ENCODE results near the gene KBTBD2.
"Not testable (repeated sequence)": the region's sequence is repeated elsewhere in the genome, so short reads cannot be mapped to it uniquely, and the experiment has no call there.

KBTBD2 gene

DNA sequence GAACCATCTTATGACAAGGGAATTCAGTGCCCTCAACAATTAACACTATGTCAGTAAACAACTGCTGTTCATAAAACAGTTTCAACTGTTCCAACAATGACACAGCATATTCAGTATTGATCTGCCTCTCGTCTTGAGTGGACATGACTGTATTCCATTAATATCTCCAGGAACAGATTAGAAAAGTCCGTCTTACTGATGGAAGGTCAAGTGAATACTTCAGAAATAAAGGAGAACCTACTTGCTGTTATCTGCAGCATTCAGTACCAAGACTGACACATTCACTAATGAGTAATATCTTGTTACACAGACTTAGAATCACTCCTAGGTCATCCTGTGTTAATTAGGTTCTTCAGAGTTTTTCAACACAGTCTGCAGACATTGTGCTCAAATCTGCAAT, 12.1 kb downstream of the KBTBD2 start:
- Mint-ChIP-seq H3K9me3 (no peaks in the 10 kb centered on the region), H3K4me3 (peak overlapping the region; percentile 9), H3K36me3 (peaks cover 7% of the 10 kb centered on the region), H3K4me1 (peaks cover 77% of the 10 kb centered on the region), H3K27ac (peak overlapping the region; percentile 24), H3K27me3 (no peaks in the 10 kb centered on the region)

DNA sequence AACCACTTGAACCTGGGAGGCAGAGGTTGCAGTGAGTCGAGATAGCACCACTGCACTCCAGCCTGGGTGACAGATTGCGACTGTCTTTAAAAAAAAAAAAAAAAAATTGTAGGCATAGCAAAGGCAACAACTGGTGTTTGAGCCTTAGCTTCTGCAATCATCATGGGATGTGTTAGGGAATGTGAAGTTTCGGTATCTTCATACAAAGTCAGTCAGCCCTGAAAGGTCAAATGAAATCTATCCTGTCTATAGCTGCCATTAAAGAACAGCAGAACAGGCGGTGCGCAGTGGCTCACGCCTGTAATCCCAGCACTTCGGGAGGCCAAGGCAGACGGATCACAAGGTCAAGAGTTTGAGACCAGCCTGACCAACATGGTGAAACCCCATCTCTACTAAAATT, 13.5 kb downstream of the KBTBD2 start:
- not testable (repeated sequence) for H3K36me3 Mint-ChIP-seq, H3K27me3 Mint-ChIP-seq, H3K4me3 Mint-ChIP-seq, H3K9me3 Mint-ChIP-seq
- peaks cover 66% of the 10 kb centered on the region for H3K4me1 Mint-ChIP-seq
- peak overlapping the region; percentile 65 for H3K27ac Mint-ChIP-seq

DNA sequence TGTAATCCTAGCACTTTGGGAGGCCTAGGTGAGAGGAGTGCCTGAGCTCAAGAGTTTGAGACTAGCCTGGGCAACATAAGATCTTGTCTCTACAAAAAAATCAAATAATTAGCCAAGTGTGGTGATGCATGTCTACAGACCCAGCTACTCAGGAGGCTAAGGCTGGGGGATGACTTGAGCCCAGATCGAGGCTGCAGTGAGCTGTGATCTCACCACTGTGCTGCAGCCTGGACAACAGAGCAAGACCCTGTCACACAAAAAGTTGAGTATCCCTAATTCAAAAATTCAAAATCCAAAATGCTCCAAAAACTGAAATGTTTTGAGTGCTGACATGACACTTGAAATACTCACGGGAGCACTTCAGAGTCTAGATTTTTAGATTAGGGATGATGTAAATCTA, 19.1 kb downstream of the KBTBD2 start:
- peaks cover 45% of the 10 kb centered on the region for H3K4me1 Mint-ChIP-seq
- no peaks in the 10 kb centered on the region for H3K27me3 Mint-ChIP-seq
- H3K36me3 Mint-ChIP-seq = peaks cover 30% of the 10 kb centered on the region
- no peaks in the 10 kb centered on the region for H3K9me3 Mint-ChIP-seq
- H3K4me3 Mint-ChIP-seq = no peak overlapping the region
- H3K27ac Mint-ChIP-seq = no peak overlapping the region

DNA sequence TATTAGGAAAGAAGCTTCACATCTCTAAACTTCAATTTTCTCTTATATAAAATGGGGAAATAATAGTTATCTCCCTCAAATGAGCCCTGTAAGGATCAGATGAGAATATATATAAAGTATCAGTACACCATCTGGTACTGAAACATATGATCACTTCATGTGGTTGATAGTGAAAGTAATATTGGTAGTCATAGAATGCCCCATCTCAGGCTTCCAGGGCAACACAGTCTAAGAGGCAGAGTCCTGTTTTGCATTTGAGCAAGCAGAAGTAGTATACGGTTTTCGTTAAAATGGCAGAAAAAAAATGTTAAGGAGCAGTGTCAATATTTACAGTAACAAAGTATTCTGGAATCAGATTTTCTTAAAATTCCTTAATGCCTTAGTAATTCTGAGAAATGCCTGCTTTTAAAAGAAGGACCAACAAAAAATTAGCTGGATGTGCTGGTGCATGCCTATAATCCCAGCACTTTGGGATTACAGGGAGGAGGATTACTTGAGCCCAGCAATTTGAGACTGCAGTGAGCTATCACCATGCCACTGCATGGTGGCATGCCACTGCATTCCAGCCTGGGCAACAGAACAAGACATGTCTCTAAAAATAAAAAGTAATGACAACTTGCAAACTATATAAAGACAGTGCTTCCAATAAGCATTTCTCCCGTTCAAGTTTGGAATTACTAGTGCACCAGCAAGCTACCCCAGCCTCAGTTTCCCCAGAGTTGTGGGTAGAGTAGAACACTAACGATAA, 19.8 kb downstream of the KBTBD2 start:
- H3K27ac Mint-ChIP-seq = no peak overlapping the region
- H3K36me3 Mint-ChIP-seq = peaks cover 32% of the 10 kb centered on the region
- no peaks in the 10 kb centered on the region for H3K9me3 Mint-ChIP-seq
- peaks cover 41% of the 10 kb centered on the region for H3K4me1 Mint-ChIP-seq
- no peak overlapping the region for H3K4me3 Mint-ChIP-seq
- H3K27me3 Mint-ChIP-seq = no peaks in the 10 kb centered on the region

DNA sequence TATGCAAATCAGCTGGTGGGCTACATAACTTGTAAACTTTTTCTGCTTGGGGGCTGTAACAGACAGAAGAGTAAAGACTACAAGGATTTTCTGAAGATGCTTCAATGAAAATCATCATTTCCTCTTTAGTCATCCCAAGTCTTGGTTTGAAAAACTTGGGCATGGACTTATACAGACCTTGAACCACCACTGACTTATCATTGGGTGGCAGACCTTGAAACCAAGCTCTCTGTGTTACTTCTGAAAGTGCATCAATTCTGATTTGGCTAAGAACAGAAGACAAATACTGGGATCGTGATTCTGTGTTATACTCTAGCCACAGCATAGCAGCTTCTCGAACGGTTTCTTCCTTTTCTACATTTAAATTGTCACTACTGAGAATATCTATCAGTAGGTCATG, 21.3 kb downstream of the KBTBD2 start:
- no peak overlapping the region for H3K4me3 Mint-ChIP-seq
- peaks cover 40% of the 10 kb centered on the region for H3K36me3 Mint-ChIP-seq
- no peak overlapping the region for H3K27ac Mint-ChIP-seq
- H3K27me3 Mint-ChIP-seq = no peaks in the 10 kb centered on the region
- peaks cover 9% of the 10 kb centered on the region for H3K9me3 Mint-ChIP-seq
- peaks cover 29% of the 10 kb centered on the region for H3K4me1 Mint-ChIP-seq

DNA sequence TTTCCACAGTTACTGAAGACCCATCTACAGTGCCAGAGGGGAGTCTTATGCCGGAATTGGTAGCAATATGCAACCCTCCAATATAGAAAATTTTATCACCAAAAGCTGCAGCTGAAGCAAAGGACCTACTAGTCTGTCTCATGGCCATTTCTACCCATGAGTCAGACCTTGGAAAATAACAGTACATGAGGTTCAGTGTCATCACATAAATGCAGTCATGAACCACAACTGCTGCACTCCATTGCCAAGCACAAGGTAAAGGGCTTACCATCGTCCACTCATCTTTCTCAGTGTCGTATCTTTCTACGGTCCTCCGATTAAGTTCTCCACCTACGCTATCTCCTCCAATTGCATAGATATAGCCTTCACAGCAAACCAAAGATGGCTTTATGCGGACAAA, 21.8 kb downstream of the KBTBD2 start:
- Mint-ChIP-seq H3K27me3 (no peaks in the 10 kb centered on the region), H3K4me1 (peaks cover 25% of the 10 kb centered on the region), H3K36me3 (peaks cover 41% of the 10 kb centered on the region), H3K4me3 (no peak overlapping the region), H3K27ac (no peak overlapping the region), H3K9me3 (peaks cover 9% of the 10 kb centered on the region)

DNA sequence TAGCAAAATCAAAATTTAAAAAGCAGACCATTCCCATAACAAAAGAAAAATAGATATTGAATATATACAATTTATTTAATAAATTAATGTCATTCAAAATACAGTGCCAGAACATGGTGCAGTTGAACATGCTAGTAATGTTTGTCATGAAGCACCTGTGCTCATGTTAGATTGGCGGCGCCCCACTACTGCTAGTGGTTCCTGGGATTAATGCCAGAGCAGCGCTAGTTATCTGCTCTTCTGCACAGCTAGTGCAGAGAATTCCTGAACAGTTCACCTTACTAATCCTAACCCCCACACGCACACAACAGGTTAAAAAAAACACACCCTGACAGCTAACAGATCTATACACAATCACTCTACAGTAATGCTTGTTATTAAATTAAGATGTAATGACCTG, 23.4 kb downstream of the KBTBD2 start:
- H3K4me1 Mint-ChIP-seq = peaks cover 29% of the 10 kb centered on the region
- no peak overlapping the region for H3K27ac Mint-ChIP-seq
- no peaks in the 10 kb centered on the region for H3K27me3 Mint-ChIP-seq
- H3K9me3 Mint-ChIP-seq = peaks cover 9% of the 10 kb centered on the region
- H3K4me3 Mint-ChIP-seq = no peak overlapping the region
- peaks cover 42% of the 10 kb centered on the region for H3K36me3 Mint-ChIP-seq

DNA sequence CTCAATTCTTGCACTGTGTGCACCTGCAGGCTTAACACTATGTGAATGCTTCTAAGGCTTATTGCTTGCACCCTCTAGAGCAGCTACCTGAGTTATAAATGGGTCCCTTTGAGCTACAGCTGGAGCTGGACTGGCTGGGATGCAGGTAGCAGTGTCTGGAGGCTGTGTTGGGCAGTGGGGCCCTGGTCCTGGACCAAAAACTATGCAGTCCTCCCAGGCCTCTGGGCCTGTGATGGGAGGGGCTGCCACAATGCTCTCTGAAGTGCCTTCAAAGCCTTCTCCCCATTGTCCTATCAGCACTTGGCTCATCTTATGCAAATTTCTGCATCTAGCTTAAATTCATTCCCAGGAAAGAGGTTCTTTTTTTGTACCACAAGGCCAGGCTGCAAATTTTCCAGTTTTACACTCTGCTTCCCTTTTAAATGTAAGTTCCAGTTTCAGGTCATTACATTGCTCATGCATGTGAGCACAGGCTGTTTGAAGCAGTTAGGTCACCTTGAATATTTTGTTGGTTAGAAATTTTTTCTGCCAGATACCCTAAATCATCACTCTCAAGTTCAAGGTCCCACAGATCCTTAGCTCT, 26.0 kb downstream of the KBTBD2 start:
- Mint-ChIP-seq H3K4me1 (peaks cover 13% of the 10 kb centered on the region), H3K4me3 (no peak overlapping the region), H3K9me3 (peaks cover 9% of the 10 kb centered on the region), H3K27me3 (no peaks in the 10 kb centered on the region), H3K36me3 (peaks cover 34% of the 10 kb centered on the region), H3K27ac (no peak overlapping the region)

DNA sequence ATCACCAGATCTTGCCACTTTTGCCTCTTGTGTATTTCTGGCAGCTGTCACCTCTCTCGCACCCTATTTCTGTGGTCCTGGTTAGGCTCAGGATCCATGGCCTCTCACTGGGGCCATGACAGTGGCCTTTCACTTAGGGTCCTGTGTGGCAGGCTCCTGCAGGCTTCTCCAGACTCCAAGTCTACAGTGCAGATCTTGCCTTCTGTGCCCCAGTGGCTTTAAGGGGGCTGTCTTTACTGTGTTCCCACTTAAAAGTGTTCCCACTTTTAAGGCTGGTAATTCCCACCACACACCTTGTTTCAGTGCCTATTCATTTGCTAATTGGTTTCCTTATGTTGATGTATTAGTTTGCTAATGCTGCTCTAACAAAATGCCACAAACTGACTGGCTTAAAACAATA, 27.7 kb downstream of the KBTBD2 start:
- H3K9me3 Mint-ChIP-seq, H3K27me3 Mint-ChIP-seq, H3K27ac Mint-ChIP-seq, H3K4me3 Mint-ChIP-seq, H3K4me1 Mint-ChIP-seq: not testable (repeated sequence)
- H3K36me3 Mint-ChIP-seq = peaks cover 23% of the 10 kb centered on the region

DNA sequence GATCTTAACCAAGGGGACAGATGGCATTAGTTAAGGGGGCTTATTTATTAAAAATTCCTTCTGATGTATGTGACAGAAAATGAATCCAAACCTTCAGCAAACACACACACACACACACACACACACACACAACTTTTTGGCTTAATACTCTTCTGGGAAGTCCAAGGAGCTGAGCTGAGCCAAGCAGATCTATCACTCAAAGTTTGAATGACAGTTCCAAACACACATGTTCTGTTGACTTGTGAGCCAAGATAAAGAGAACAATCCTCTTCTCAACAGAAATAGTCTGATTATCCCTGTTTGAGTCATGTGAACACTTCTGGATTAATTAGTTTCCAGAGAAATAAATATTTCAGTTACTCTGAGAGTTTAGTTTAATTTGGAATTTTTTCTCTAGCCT, 31.5 kb downstream of the KBTBD2 start:
- Mint-ChIP-seq H3K4me1 (peaks cover 4% of the 10 kb centered on the region), H3K9me3 (no peaks in the 10 kb centered on the region), H3K36me3 (peaks cover 3% of the 10 kb centered on the region), H3K27me3 (no peaks in the 10 kb centered on the region), H3K27ac (no peak overlapping the region), H3K4me3 (no peak overlapping the region)

DNA sequence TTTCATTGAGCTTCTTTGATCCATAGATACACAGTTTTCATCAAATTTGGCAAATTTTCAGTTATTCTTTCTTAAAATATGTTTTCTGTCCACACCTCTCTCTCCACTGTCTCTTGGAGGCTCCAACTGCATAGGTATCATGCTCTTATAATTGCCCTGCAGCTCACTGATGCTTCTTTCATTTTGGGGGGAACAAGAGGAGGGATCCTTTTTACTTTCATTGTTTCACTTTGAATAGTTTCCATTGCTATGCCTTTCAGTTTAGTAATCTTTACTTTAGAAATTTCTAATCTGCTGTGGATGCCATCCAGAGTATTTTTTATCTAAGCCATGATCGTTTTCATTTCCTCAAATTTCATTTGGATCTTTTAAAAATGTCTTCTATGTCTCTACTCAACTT, 32.9 kb downstream of the KBTBD2 start:
- H3K4me3 Mint-ChIP-seq = no peak overlapping the region
- peaks cover 4% of the 10 kb centered on the region for H3K4me1 Mint-ChIP-seq
- H3K36me3 Mint-ChIP-seq = no peaks in the 10 kb centered on the region
- H3K27ac Mint-ChIP-seq = no peak overlapping the region
- no peaks in the 10 kb centered on the region for H3K9me3 Mint-ChIP-seq
- no peaks in the 10 kb centered on the region for H3K27me3 Mint-ChIP-seq

DNA sequence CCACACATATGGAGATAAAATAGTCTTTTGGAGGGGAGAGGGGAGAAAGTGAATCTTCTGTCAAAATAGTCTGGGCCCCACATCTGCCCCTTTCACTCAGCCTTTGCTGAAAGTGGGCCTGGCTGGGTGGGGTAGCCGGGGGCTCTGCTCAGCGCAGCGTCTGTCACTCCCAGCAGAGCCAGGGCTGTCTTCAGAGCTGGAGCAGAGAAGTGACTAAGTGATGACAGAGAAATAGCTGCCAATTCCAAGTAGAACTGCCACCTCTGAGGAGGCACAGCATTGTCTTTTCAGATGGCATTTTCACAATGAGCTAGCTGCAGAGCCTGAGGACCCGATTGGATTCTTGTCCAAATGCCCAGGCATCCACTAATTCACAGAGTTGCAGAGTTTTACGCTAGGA, 34.5 kb downstream of the KBTBD2 start:
- not testable (repeated sequence) for H3K9me3 Mint-ChIP-seq, H3K27me3 Mint-ChIP-seq, H3K4me1 Mint-ChIP-seq, H3K4me3 Mint-ChIP-seq, H3K27ac Mint-ChIP-seq, H3K36me3 Mint-ChIP-seq

DNA sequence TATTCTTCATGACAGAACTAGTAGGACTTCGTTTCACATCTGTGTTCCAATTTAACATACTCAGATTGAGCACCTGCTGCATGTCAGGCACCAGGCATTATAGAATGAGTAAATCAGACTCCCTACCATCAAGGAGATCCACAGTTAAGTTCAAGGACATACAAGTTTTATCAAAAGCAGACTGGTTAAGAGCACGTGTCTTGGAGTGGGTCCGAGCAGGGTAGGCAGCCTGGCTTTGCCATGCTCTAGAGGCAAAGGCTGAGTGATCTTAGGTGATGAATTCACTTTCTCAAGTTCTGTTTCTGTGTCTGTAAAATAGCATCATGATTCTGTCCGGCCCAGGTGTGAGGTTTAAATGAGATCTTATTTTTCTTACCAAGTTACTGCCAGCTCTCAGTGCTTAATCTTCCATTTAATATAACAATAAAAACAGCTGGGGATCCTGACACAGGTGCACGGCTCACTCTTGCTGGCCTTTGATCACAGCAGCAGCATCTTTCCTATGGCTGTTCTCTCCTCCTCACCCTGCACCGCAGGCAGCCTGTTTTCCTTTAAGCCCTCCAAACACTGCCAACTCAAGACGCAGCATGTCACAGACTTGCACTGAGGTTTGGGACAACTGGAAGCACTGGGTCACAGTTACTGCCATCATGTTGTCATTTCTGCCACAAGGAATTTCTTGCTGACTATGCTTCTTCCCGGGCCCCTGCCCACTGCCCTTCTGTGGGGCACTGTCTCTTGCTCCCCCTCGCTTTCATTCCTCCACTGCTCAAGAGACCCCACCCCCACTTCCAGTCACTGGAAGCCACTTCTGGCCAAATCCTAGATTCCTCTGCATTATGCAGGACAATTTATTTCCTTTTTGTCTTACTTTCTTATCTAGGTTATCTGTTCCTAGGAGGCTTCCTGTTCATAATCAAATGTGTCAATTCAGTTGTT, 35.5 kb downstream of the KBTBD2 start:
- H3K9me3 Mint-ChIP-seq, H3K4me1 Mint-ChIP-seq, H3K27me3 Mint-ChIP-seq, H3K4me3 Mint-ChIP-seq, H3K27ac Mint-ChIP-seq, H3K36me3 Mint-ChIP-seq: not testable (repeated sequence)

DNA sequence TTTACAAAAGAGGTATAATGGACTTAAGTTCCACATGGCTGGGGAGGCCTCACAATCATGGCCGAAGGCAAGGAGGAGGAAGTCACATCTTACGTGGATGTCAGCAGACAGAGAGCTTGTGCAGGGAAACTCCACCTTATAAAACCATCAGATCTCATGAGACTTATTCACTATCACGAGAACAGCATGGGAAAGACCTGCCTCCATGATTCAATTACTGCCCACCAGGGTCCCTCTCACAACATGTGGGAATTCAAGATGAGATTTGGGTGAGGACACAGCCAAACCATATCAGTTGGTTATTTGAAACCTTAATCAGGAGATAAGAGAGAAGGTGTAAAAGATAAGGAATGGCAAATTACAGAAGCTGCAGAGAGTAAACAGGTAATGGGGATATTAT, 40.9 kb downstream of the KBTBD2 start:
- H3K4me1 Mint-ChIP-seq, H3K27ac Mint-ChIP-seq, H3K4me3 Mint-ChIP-seq, H3K36me3 Mint-ChIP-seq, H3K9me3 Mint-ChIP-seq: not testable (repeated sequence)
- peaks cover 17% of the 10 kb centered on the region for H3K27me3 Mint-ChIP-seq

DNA sequence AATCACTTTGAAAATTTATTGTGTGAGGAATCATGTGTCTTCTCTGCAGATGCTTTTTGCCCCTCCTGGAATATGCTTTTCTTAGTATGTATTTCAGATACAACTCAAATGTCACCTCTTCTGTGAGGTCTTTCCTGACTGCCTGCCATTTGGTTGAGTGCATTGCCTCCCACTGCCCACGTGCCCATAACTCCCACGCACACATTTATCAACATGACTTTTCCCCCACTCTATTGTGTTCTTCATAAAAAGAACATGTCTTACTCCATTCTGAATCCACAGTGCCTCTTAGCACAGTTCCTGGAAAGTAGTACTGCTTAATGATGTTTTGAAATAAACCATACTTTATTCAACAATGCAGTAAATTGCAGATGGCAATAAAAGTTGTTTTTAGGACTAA, 42.9 kb downstream of the KBTBD2 start:
- H3K4me1 Mint-ChIP-seq = not testable (repeated sequence)
- Mint-ChIP-seq H3K27me3 (peaks cover 17% of the 10 kb centered on the region), H3K27ac (peak overlapping the region; percentile 5)

DNA sequence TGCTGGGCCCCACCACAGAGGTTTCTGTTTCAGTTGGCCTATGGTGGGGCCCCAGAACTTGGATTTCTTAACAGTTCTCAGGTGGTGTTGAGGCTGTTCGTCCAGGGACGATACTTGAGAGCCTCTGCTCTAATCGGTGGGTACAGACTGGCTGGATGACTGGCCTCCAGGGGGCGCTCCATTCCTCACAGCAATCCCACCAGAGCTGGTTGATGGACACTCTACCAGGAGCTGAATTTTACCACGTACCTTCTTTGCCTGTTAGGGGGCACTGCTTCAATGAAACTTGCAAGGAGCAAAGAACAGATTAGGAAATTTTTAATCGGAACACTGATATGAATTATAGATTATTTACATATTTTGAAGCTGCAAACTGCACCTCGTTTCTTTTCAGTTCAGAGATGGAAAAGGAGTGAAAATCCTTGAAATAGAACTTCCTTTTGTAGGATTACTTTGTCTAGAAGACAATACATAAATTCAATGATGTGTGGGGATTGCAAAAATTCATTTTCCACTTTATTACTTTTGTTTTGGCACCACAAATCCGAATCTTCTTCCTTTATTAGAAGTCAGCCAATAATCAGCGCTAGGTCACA, 44.8 kb downstream of the KBTBD2 start:
- peak overlapping the region; percentile 53 for H3K4me3 Mint-ChIP-seq
- H3K27ac Mint-ChIP-seq = no peak overlapping the region
- no peaks in the 10 kb centered on the region for H3K9me3 Mint-ChIP-seq
- peaks cover 7% of the 10 kb centered on the region for H3K4me1 Mint-ChIP-seq
- H3K36me3 Mint-ChIP-seq = no peaks in the 10 kb centered on the region
- peaks cover 12% of the 10 kb centered on the region for H3K27me3 Mint-ChIP-seq

More for the DNA sequence above, 42.9 kb downstream of the KBTBD2 start:
- H3K4me3 Mint-ChIP-seq, H3K36me3 Mint-ChIP-seq, H3K9me3 Mint-ChIP-seq: not testable (repeated sequence)

Data from activated naive CD4-positive, alpha-beta T cell treated with anti-CD3 and anti-CD28 coated beads, Interleukin-2, amount 50 U/mL, for 24 hours (primary cell).